Calu3 (cell line): Measurements from ENCODE around the gene LRRC28. TPM values are rescaled to one million over a fixed set of nuclear protein-coding genes. Genes with fewer than 3 reads are reported as not detected.

Source experiments
- BruUV-seq: library from RNA; stranded (reverse); fragments of 400-500 nt; replicated peaks from 2 replicates; lab custom pipeline; 2021; lab: Mats Ljungman, UMichigan
- CTCF ChIA-PET: fragments of 300-600 bp; sonication (Branson Sonifier 250); formaldehyde crosslinking; loops from one replicate; lab custom pipeline; 2022; ENCODE audit warnings: antibody characterized with exemption; lab: Charles Lee
- DNase-seq: peaks from one replicate; pipeline ENCODE4 v3.0.0; 2022
- H3K27ac Mint-ChIP-seq: one replicate; pipeline ENCODE4 v1.8.0; 2022; ENCODE audit warnings: mixed read lengths; ENCODE audit not compliant: unreplicated experiment
- H3K27me3 Mint-ChIP-seq: one replicate; pipeline ENCODE4 v1.8.0; 2022; ENCODE audit warnings: mixed read lengths; ENCODE audit not compliant: unreplicated experiment
- H3K36me3 Mint-ChIP-seq: one replicate; pipeline ENCODE4 v1.8.0; 2022; ENCODE audit warnings: mild to moderate bottlenecking, moderate library complexity, mixed read lengths; ENCODE audit not compliant: insufficient read depth, unreplicated experiment
- H3K4me1 Mint-ChIP-seq: one replicate; pipeline ENCODE4 v1.8.0; 2022; ENCODE audit warnings: mild to moderate bottlenecking, low read depth, mixed read lengths; ENCODE audit not compliant: unreplicated experiment
- H3K4me3 Mint-ChIP-seq: one replicate; pipeline ENCODE4 v1.8.0; 2022; ENCODE audit warnings: mild to moderate bottlenecking, low read depth, moderate library complexity, mixed read lengths; ENCODE audit not compliant: unreplicated experiment
- H3K9me3 Mint-ChIP-seq: one replicate; pipeline ENCODE4 v1.8.0; 2022; ENCODE audit warnings: low read depth, mixed read lengths; ENCODE audit not compliant: unreplicated experiment
- intact Hi-C: fragments of 100-400 bp; cut with micrococcal nuclease; formaldehyde crosslinking; loops from one replicate; pipeline ENCODE4 v1.10.0; 2022; ENCODE audit not compliant: unreplicated experiment
- total RNA-seq: library from RNA; stranded (reverse); gene quantifications from 2 replicates; pipeline ENCODE4 v1.2.3, GENCODE V29; 2022
- TF ChIP-seq, protein P1 (sequence below): fragments of 200-600 bp; IDR thresholded peaks from one replicate; pipeline ENCODE4 v1.8.0; 2022; ENCODE audit warnings: antibody characterized with exemption; ENCODE audit not compliant: unreplicated experiment

LRRC28 gene
- total RNA-seq, 1 experiment from 2014 or later = 21.8 TPM

DNA sequence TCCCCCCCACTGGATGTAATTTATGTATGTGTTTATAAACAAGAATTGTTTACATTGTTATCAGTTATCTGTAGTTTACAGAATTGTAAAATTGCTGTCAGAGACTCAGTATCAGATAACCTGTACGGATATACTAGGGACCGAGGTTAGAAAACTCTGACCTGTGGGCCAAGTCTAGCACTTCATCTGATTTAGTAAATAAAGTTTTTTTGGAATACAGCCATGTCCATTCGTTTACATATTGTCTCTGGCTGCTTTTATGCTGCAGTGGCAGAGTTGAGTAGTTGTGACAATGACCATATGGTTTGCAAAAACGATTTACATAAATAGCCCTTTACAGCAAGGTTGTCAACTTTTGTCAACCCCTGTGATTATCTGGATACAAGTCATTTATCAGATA is 52.6 kb downstream of the LRRC28 start:
- Mint-ChIP-seq H3K4me3 (no peak overlapping the region), H3K27ac (no peak overlapping the region), H3K4me1 (no peaks in the 10 kb centered on the region), H3K9me3 (no peaks in the 10 kb centered on the region), H3K36me3 (no peaks in the 10 kb centered on the region), H3K27me3 (no peaks in the 10 kb centered on the region)
- CTCF ChIA-PET = no interaction called here
- no TSS peak for BruUV-seq
- intact Hi-C loops = no loop called here
- DNase-seq = no peak
- TF ChIP-seq, protein P1, sequence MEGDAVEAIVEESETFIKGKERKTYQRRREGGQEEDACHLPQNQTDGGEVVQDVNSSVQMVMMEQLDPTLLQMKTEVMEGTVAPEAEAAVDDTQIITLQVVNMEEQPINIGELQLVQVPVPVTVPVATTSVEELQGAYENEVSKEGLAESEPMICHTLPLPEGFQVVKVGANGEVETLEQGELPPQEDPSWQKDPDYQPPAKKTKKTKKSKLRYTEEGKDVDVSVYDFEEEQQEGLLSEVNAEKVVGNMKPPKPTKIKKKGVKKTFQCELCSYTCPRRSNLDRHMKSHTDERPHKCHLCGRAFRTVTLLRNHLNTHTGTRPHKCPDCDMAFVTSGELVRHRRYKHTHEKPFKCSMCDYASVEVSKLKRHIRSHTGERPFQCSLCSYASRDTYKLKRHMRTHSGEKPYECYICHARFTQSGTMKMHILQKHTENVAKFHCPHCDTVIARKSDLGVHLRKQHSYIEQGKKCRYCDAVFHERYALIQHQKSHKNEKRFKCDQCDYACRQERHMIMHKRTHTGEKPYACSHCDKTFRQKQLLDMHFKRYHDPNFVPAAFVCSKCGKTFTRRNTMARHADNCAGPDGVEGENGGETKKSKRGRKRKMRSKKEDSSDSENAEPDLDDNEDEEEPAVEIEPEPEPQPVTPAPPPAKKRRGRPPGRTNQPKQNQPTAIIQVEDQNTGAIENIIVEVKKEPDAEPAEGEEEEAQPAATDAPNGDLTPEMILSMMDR = no peak

DNA sequence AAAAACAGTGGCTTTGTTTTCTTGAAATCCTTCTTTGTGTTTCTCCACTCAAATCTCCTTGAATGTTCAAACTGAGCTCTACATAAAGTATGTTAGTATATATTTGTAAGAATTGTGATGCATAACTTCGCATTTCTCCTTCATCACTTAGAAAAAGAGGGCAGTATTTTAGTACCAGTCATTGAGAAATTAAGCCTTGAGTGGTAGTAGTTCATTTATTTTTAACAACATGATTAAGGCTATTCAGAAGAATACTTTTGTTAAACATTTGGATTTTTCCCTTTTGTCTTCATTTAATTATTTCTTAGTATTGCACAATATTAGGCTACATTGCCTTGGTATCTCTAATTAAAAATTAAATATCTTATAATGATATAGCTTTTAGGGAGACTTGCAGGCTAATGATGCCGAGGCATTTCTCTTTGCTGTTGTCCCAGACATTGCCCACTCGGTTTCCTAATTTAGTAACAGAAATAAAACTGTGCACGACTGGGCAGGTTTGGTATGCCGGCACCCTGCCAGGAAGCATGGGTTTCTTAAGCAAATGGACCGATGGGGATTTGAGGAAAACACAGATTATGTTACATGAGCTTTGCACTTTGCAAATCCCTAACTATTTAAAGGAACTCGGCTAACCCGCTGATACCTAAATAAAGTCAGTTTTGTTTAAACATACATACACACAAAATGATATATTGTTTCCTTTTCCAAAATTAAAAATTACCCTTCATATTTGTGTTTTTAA is 54.7 kb downstream of the LRRC28 start:
- BruUV-seq = no TSS peak
- CTCF ChIA-PET = no interaction called here
- H3K27me3 Mint-ChIP-seq = no peaks in the 10 kb centered on the region
- TF ChIP-seq, protein P1 = no peak
- DNase-seq = peak; percentile 10
- H3K27ac Mint-ChIP-seq = no peak overlapping the region
- H3K36me3 Mint-ChIP-seq = no peaks in the 10 kb centered on the region
- intact Hi-C loops = no loop called here
- no peak overlapping the region for H3K4me3 Mint-ChIP-seq
- no peaks in the 10 kb centered on the region for H3K4me1 Mint-ChIP-seq
- H3K9me3 Mint-ChIP-seq = no peaks in the 10 kb centered on the region

DNA sequence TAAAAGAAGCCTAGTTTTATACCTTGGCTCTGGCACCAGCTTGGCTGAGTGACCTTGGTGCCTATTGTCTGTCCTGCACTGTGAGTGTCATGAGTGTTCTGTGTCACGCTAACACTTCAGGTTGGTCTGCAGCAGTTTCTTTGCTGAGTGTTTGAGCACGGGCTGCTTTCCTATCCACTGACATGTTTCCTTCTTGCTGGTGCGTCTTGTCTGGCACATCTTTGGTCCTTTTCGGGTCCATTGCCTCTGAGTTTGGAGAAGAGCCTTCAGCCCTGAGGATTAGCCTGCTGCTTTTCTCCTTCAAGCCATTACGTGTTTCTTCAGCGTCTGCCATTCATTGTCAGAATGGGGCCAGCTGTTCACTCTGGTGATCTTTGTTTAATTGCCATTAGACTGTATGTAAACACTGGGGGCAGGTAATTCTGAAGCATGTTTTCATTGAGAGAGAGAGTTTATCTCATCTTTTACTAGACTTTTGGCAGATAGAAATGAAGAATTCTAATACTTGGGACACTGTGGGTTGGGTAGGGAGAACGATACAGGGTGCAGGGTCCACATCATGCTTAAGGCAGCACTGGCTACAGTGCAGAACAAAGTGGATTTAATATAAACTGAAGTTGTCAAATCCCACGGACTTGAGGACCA is 55.5 kb downstream of the LRRC28 start:
- DNase-seq = no peak
- Mint-ChIP-seq H3K27ac (no peak overlapping the region), H3K4me3 (no peak overlapping the region), H3K36me3 (no peaks in the 10 kb centered on the region), H3K4me1 (no peaks in the 10 kb centered on the region), H3K27me3 (no peaks in the 10 kb centered on the region), H3K9me3 (no peaks in the 10 kb centered on the region)
- CTCF ChIA-PET = no interaction called here
- intact Hi-C loops = no loop called here
- BruUV-seq = no TSS peak
- TF ChIP-seq, protein P1 = no peak

DNA sequence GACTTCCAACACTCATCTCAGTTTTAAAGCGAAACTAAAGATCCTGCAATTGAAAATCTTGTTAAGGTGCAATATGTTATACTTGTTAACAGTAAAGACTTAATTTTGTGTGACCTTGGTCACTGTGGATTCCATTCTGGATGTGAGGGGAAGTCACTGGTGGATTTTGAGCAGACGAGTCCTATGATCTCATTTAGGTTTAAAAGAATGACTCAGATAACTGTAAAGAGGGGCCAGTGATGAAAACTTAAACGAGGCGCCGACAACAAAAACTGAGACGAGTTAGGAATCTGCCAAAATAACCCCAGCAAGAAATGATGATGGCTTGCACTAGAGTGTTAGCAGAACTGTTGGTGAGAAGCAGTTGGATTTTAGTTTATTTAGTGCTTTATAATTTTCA is 56.5 kb downstream of the LRRC28 start:
- no peaks in the 10 kb centered on the region for H3K36me3 Mint-ChIP-seq
- peaks cover 2% of the 10 kb centered on the region for H3K9me3 Mint-ChIP-seq
- BruUV-seq = no TSS peak
- intact Hi-C loops = no loop called here
- H3K4me3 Mint-ChIP-seq = no peak overlapping the region
- no peak overlapping the region for H3K27ac Mint-ChIP-seq
- H3K4me1 Mint-ChIP-seq = no peaks in the 10 kb centered on the region
- no peak for DNase-seq
- no peaks in the 10 kb centered on the region for H3K27me3 Mint-ChIP-seq
- TF ChIP-seq, protein P1 = no peak
- CTCF ChIA-PET = no interaction called here
